Measurements from ENCODE around the gene SVEP1.

SVEP1 gene

GRCh38 chr9:110517483-110517882, 62.1 kb downstream of the SVEP1 start:
- DNase-seq = no peak

- DNase-seq = no peak
These were observed 64.6 kb downstream of the SVEP1 start for GRCh38 chr9:110514897-110515296.

GRCh38 chr9:110512817-110513216, 66.7 kb downstream of the SVEP1 start:
- DNase-seq = no peak

- no peak for DNase-seq
These were observed 69.7 kb downstream of the SVEP1 start for GRCh38 chr9:110509792-110510191.

- no peak for DNase-seq
These were observed 76.7 kb downstream of the SVEP1 start for GRCh38 chr9:110502842-110503241.

- DNase-seq = no peak
These were observed 79.9 kb downstream of the SVEP1 start for GRCh38 chr9:110499608-110500007.

- DNase-seq = no peak
These were observed 92.3 kb downstream of the SVEP1 start for GRCh38 chr9:110487196-110487595.

- no peak for DNase-seq
These were observed 93.3 kb downstream of the SVEP1 start for GRCh38 chr9:110486218-110486617.

- DNase-seq = no peak
These were observed 100.1 kb downstream of the SVEP1 start for GRCh38 chr9:110479481-110479880.

GRCh38 chr9:110476251-110476650, 103.3 kb downstream of the SVEP1 start:
- DNase-seq = no peak

GRCh38 chr9:110472111-110472510, 107.4 kb downstream of the SVEP1 start:
- no peak for DNase-seq

GRCh38 chr9:110468950-110469349, 110.6 kb downstream of the SVEP1 start:
- no peak for DNase-seq

- DNase-seq = no peak
These were observed 114.4 kb downstream of the SVEP1 start for GRCh38 chr9:110465190-110465589.

GRCh38 chr9:110464321-110464720, 115.2 kb downstream of the SVEP1 start:
- DNase-seq = no peak

- DNase-seq = no peak
These were observed 116.0 kb downstream of the SVEP1 start for GRCh38 chr9:110463499-110463898.

- DNase-seq = no peak
These were observed 122.3 kb downstream of the SVEP1 start for GRCh38 chr9:110457245-110457644.

GRCh38 chr9:110456681-110457080, 122.9 kb downstream of the SVEP1 start:
- DNase-seq = no peak

- no peak for DNase-seq
These were observed 123.7 kb downstream of the SVEP1 start for GRCh38 chr9:110455860-110456259.

- DNase-seq = no peak
These were observed 127.2 kb downstream of the SVEP1 start for GRCh38 chr9:110452227-110452801.

- no peak for DNase-seq
These were observed 127.8 kb downstream of the SVEP1 start for GRCh38 chr9:110451726-110452125.

GRCh38 chr9:110447476-110447875, 132.1 kb downstream of the SVEP1 start:
- DNase-seq = no peak

- DNase-seq = no peak
These were observed 133.4 kb downstream of the SVEP1 start for GRCh38 chr9:110446171-110446570.

GRCh38 chr9:110444911-110445310, 134.6 kb downstream of the SVEP1 start:
- DNase-seq = no peak

GRCh38 chr9:110443866-110444220, 135.7 kb downstream of the SVEP1 start:
- no peak for DNase-seq

GRCh38 chr9:110443146-110443865, 136.2 kb downstream of the SVEP1 start:
- DNase-seq = no peak

Data from CD4-positive, alpha-beta T cell treated with Interferon gamma for 1 hour (primary cell).